BE2C (cell line): ENCODE data around the gene HUS1. TPM values are rescaled to one million over a fixed set of nuclear protein-coding genes. Genes with fewer than 3 reads are reported as not detected.

Experiments used
- DNase-seq: peaks from one replicate; pipeline ENCODE4 v3.0.0-alpha.2; 2020
- H3K27me3 ChIP-seq: fragments of 250-450 bp; sonication (Bioruptor Pico); 2 replicates; pipeline ENCODE4 v1.5.1; 2020; ENCODE audit warnings: mild to moderate bottlenecking
- H3K36me3 ChIP-seq: fragments of 250-450 bp; sonication (Bioruptor Pico); 2 replicates; pipeline ENCODE4 v1.5.1; 2020; ENCODE audit warnings: mild to moderate bottlenecking
- H3K4me1 ChIP-seq: fragments of 250-450 bp; sonication (Bioruptor Pico); 2 replicates; pipeline ENCODE4 v1.5.1; 2020
- H3K4me3 ChIP-seq: 2 replicates; pipeline ENCODE4 v1.5.1; 2011; ENCODE audit warnings: low read depth, low read length
- H3K9me3 ChIP-seq: fragments of 250-450 bp; sonication (Bioruptor Pico); 2 replicates; pipeline ENCODE4 v1.5.1; 2020
- CTCF ChIP-seq: IDR thresholded peaks from 2 replicates; pipeline ENCODE4 v1.5.1; 2012; ENCODE audit warnings: mild to moderate bottlenecking, low read depth, low read length
- polyA plus RNA-seq: library from polyadenylated mRNA; unstranded; fragments of >200 nt; gene quantifications from one replicate; pipeline ENCODE4 v1.2.1, GENCODE V29; 2012; ENCODE audit warnings: low read depth, missing spikeins; ENCODE audit not compliant: insufficient read length, insufficient read depth

The HUS1 gene
- polyA plus RNA-seq: 27.7 TPM

- Histone ChIP-seq H3K27me3 (no peaks in the 10 kb centered on the region), H3K4me3 (peak within 1 kb of the TSS; percentile 80), H3K36me3 (peaks cover 37% of the 10 kb centered on the region), H3K9me3 (no peaks in the 10 kb centered on the region), H3K4me1 (no peaks in the 10 kb centered on the region; the same call in 1 of the 2 replicates)
- peak; percentile 86 for DNase-seq
- TF ChIP-seq CTCF: no peak
Observed at GRCh38 chr7:47979145-47979831, at the start of gene HUS1. Gene HUS1, minus strand, starts transcription at chr7:47979615. Its CDS starts 96 bp downstream, at chr7:47979519.

GRCh38 chr7:48028938-48029337, 49.5 kb upstream of the HUS1 start, which contains the start of gene SUN3:
Gene SUN3, minus strand, starts transcription at chr7:48029107. Its CDS starts 169 bp downstream, at chr7:48028938.
- H3K4me1 ChIP-seq: no peaks in the 10 kb centered on the region
- no peak for DNase-seq
- H3K9me3 ChIP-seq: no peaks in the 10 kb centered on the region
- H3K27me3 ChIP-seq: peaks cover 39% of the 10 kb centered on the region
- no peaks in the 10 kb centered on the region for H3K36me3 ChIP-seq
- H3K4me3 ChIP-seq: no peak within 1 kb of the TSS
- TF ChIP-seq CTCF: no peak

- Histone ChIP-seq H3K36me3 (no peaks in the 10 kb centered on the region), H3K27me3 (peaks cover 36% of the 10 kb centered on the region), H3K9me3 (no peaks in the 10 kb centered on the region), H3K4me3 (no peak overlapping the region), H3K4me1 (no peaks in the 10 kb centered on the region)
- no peak for TF ChIP-seq CTCF
- no peak for DNase-seq
Observed at GRCh38 chr7:48025624-48026023, 46.2 kb upstream of the HUS1 start.

- no peak overlapping the region for H3K4me3 ChIP-seq
- DNase-seq: no peak
- H3K4me1 ChIP-seq: no peaks in the 10 kb centered on the region
- no peak for TF ChIP-seq CTCF
- H3K36me3 ChIP-seq: no peaks in the 10 kb centered on the region
- no peaks in the 10 kb centered on the region for H3K9me3 ChIP-seq
- no peaks in the 10 kb centered on the region for H3K27me3 ChIP-seq
Observed at GRCh38 chr7:48017674-48018073, 38.3 kb upstream of the HUS1 start.

- Histone ChIP-seq H3K4me3 (no peak overlapping the region), H3K9me3 (no peaks in the 10 kb centered on the region), H3K4me1 (no peaks in the 10 kb centered on the region), H3K36me3 (no peaks in the 10 kb centered on the region), H3K27me3 (no peaks in the 10 kb centered on the region)
- no peak for DNase-seq
- no peak for TF ChIP-seq CTCF
Observed at GRCh38 chr7:48016641-48017040, 37.2 kb upstream of the HUS1 start.

GRCh38 chr7:48011951-48012350, 32.5 kb upstream of the HUS1 start:
- H3K4me3 ChIP-seq: no peak overlapping the region
- no peak for TF ChIP-seq CTCF
- no peak for DNase-seq
- H3K4me1 ChIP-seq: no peaks in the 10 kb centered on the region
- H3K27me3 ChIP-seq: no peaks in the 10 kb centered on the region
- no peaks in the 10 kb centered on the region for H3K36me3 ChIP-seq
- no peaks in the 10 kb centered on the region for H3K9me3 ChIP-seq
